ENCODE data around the gene KLHL36. TPM values are rescaled to one million over a fixed set of nuclear protein-coding genes. Genes with fewer than 3 reads are reported as not detected.

Gene KLHL36
- total RNA-seq, 1 experiment from 2014 or later: 46.0 TPM

DNA sequence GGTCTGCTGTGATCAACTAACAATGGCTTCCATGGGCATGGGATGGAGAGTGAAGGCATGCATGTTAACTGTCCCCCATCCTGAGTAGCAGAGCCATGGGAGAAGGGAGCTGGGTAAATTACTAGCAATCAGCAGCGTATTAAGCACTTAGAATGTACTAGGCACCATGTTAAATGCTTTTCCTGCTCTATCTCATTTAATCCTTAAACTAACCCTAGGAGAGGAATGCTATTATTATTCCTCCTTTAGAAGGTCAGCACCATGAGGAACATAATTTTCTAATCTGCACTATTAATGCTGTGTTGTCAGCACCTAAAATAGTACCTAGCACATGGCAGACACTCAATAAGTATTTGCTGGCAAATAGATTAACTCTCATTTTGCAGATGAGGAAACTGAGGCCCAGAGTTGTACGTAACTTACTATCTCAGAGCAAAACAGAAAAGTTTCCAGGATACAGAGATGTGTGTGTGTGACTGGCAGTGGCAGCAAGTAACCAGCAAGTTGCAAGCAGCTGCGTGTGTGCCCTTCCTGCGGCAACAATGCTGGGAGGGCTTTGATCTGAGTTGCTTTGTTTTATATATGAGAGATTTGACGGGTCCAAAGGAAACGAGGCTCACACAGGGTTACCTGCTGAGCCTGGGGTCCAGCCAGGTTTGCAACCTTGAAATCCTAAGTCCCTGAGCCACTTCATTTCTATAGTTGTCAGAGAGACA lies 6.5 kb upstream of the KLHL36 start:
- BruUV-seq (replicated peaks): no TSS peak
- H3K27ac ChIP-seq (ENCODE audit: low read length): no peak overlapping the region
- H3K36me3 ChIP-seq (ENCODE audit: control insufficient read depth, insufficient read depth, low read length): no peaks in the 10 kb centered on the region
- ChIA-PET POLR2A (interaction anchor here (0.9 kb wide), 1 partner anchor 92 kb away, joined by 3 read pairs; no protein-coding TSS in a partner anchor), CTCF (no interaction called here)
- no peaks in the 10 kb centered on the region for H3K9me3 ChIP-seq (ENCODE audit: control insufficient read depth, insufficient read depth, low read depth, low read length)
- in situ Hi-C loops (cut with HindIII; ENCODE audit: low pct_unique_long_range_greater_than_20kb, low sequenced_read_pairs) (no loop called here), intact Hi-C loops (cut with micrococcal nuclease; ENCODE audit: unreplicated experiment) (no loop called here)
- H3K4me1 ChIP-seq (ENCODE audit: control insufficient read depth, insufficient read depth, low read length): peaks cover 4% of the 10 kb centered on the region; the same call in 1 of the 2 replicates
- DNase-seq (ENCODE audit: low read depth, low spot score) (no peak), ATAC-seq (no peak)
- TF ChIP-seq, protein P1, sequence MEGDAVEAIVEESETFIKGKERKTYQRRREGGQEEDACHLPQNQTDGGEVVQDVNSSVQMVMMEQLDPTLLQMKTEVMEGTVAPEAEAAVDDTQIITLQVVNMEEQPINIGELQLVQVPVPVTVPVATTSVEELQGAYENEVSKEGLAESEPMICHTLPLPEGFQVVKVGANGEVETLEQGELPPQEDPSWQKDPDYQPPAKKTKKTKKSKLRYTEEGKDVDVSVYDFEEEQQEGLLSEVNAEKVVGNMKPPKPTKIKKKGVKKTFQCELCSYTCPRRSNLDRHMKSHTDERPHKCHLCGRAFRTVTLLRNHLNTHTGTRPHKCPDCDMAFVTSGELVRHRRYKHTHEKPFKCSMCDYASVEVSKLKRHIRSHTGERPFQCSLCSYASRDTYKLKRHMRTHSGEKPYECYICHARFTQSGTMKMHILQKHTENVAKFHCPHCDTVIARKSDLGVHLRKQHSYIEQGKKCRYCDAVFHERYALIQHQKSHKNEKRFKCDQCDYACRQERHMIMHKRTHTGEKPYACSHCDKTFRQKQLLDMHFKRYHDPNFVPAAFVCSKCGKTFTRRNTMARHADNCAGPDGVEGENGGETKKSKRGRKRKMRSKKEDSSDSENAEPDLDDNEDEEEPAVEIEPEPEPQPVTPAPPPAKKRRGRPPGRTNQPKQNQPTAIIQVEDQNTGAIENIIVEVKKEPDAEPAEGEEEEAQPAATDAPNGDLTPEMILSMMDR (IDR thresholded peaks at IDR 0.05): no peak
- TF ChIP-seq, protein P2, sequence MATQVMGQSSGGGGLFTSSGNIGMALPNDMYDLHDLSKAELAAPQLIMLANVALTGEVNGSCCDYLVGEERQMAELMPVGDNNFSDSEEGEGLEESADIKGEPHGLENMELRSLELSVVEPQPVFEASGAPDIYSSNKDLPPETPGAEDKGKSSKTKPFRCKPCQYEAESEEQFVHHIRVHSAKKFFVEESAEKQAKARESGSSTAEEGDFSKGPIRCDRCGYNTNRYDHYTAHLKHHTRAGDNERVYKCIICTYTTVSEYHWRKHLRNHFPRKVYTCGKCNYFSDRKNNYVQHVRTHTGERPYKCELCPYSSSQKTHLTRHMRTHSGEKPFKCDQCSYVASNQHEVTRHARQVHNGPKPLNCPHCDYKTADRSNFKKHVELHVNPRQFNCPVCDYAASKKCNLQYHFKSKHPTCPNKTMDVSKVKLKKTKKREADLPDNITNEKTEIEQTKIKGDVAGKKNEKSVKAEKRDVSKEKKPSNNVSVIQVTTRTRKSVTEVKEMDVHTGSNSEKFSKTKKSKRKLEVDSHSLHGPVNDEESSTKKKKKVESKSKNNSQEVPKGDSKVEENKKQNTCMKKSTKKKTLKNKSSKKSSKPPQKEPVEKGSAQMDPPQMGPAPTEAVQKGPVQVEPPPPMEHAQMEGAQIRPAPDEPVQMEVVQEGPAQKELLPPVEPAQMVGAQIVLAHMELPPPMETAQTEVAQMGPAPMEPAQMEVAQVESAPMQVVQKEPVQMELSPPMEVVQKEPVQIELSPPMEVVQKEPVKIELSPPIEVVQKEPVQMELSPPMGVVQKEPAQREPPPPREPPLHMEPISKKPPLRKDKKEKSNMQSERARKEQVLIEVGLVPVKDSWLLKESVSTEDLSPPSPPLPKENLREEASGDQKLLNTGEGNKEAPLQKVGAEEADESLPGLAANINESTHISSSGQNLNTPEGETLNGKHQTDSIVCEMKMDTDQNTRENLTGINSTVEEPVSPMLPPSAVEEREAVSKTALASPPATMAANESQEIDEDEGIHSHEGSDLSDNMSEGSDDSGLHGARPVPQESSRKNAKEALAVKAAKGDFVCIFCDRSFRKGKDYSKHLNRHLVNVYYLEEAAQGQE (IDR thresholded peaks at IDR 0.05; ENCODE audit: insufficient read depth in 1 of 2, low read depth in 2 of 2, low read length in 1 of 2): no peak
- TF ChIP-seq POLR2AphosphoS5 (IDR thresholded peaks at IDR 0.05; ENCODE audit: low read depth, low read length): no peak
- H3K27me3 ChIP-seq (ENCODE audit: control insufficient read depth, insufficient read depth, low read length): no peaks in the 10 kb centered on the region
- H3K4me3 ChIP-seq (ENCODE audit: low read depth in 2 of 2, low read length in 2 of 2): no peak overlapping the region

DNA sequence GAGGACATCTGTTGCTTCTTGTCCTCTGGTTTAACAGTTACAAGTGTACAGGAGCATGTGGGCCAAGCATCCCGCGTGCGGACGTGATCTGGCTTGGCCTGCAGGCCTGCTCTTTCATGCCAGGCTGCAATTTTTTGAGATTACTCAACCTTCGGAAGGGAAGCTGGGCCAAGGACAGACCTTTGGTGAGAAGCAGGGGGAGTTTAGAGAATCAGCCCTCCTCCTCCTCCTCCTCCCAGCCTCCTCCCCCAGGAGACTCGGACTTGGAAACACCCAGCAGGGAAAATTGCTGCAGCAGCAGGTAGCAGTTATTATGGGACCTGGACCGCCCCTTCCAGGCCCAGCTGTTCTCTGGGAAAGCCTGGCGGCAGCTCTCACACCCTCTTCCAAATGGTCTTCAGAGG lies 5.1 kb upstream of the KLHL36 start:
- DNase-seq (ENCODE audit: low read depth, low spot score) (no peak), ATAC-seq (no peak)

More for the DNA sequence above, 5.1 kb upstream of the KLHL36 start:
- Histone ChIP-seq H3K4me1 (ENCODE audit: control insufficient read depth, insufficient read depth, low read length) (peaks cover 6% of the 10 kb centered on the region; the same call in 1 of the 2 replicates), H3K27ac (ENCODE audit: low read length) (no peak overlapping the region), H3K9me3 (ENCODE audit: control insufficient read depth, insufficient read depth, low read depth, low read length) (no peaks in the 10 kb centered on the region), H3K27me3 (ENCODE audit: control insufficient read depth, insufficient read depth, low read length) (no peaks in the 10 kb centered on the region), H3K36me3 (ENCODE audit: control insufficient read depth, insufficient read depth, low read length) (no peaks in the 10 kb centered on the region), H3K4me3 (ENCODE audit: low read depth in 2 of 2, low read length in 2 of 2) (no peak overlapping the region)
- TF ChIP-seq, protein P2 (IDR thresholded peaks at IDR 0.05; ENCODE audit: insufficient read depth in 1 of 2, low read depth in 2 of 2, low read length in 1 of 2): no peak
- no peak for TF ChIP-seq POLR2AphosphoS5 (IDR thresholded peaks at IDR 0.05; ENCODE audit: low read depth, low read length)
- in situ Hi-C loops (cut with HindIII; ENCODE audit: low pct_unique_long_range_greater_than_20kb, low sequenced_read_pairs) (no loop called here), intact Hi-C loops (cut with micrococcal nuclease; ENCODE audit: unreplicated experiment) (no loop called here)
- no TSS peak for BruUV-seq (replicated peaks)
- CTCF ChIA-PET: no interaction called here
- POLR2A ChIA-PET: no interaction called here
